MCF 10A (cell line): Measurements from ENCODE around the gene MAPKBP1. TPM values are rescaled to one million over a fixed set of nuclear protein-coding genes. Genes with fewer than 3 reads are reported as not detected.
"Not testable (repeated sequence)": the region's sequence is repeated elsewhere in the genome, so short reads cannot be mapped to it uniquely, and the experiment has no call there.

Experiments used
- BruUV-seq: library from RNA; stranded (reverse); fragments of 400-500 nt; replicated peaks from 2 replicates; lab custom pipeline; 2021; lab: Mats Ljungman, UMichigan
- CTCF ChIA-PET: fragments of 300-600 bp; sonication (Branson Sonifier 250); formaldehyde crosslinking; extraction: SDS; loops from one replicate; lab custom pipeline; 2021; ENCODE audit warnings: antibody characterized with exemption, inconsistent platforms; lab: Yijun Ruan, JAX
- POLR2A ChIA-PET: fragments of 300-600, 350-650 bp; sonication (Branson Sonifier 250); formaldehyde crosslinking; extraction: SDS; loops from one replicate; lab custom pipeline; 2020; ENCODE audit warnings: antibody characterized with exemption, inconsistent platforms; lab: Yijun Ruan, JAX
- DNase-seq: peaks from one replicate; pipeline ENCODE4 v3.0.0-alpha.2; 2018; ENCODE audit not compliant: unreplicated experiment
- H3K27ac Mint-ChIP-seq: one replicate; pipeline ENCODE4 v1.8.0; 2022; ENCODE audit warnings: mild to moderate bottlenecking, low read depth, mixed read lengths; ENCODE audit not compliant: unreplicated experiment
- H3K27me3 Mint-ChIP-seq: one replicate; pipeline ENCODE4 v1.8.0; 2022; ENCODE audit warnings: mixed read lengths; ENCODE audit not compliant: insufficient read depth, unreplicated experiment
- H3K36me3 Mint-ChIP-seq: one replicate; pipeline ENCODE4 v1.8.0; 2022; ENCODE audit warnings: mild to moderate bottlenecking, moderate library complexity, mixed read lengths; ENCODE audit not compliant: insufficient read depth, unreplicated experiment
- H3K4me1 Mint-ChIP-seq: one replicate; pipeline ENCODE4 v1.8.0; 2022; ENCODE audit warnings: mixed read lengths; ENCODE audit not compliant: insufficient read depth, unreplicated experiment
- H3K4me3 Mint-ChIP-seq: one replicate; pipeline ENCODE4 v1.8.0; 2022; ENCODE audit warnings: mild to moderate bottlenecking, moderate library complexity, mixed read lengths; ENCODE audit not compliant: unreplicated experiment
- H3K9me3 Mint-ChIP-seq: one replicate; pipeline ENCODE4 v1.8.0; 2022; ENCODE audit warnings: mixed read lengths; ENCODE audit not compliant: unreplicated experiment
- intact Hi-C: fragments of 100-400 bp; cut with micrococcal nuclease; formaldehyde crosslinking; loops from 2 replicates; pipeline ENCODE4 v1.14.1; 2022
- total RNA-seq: library from RNA; stranded (reverse); gene quantifications from 2 replicates; pipeline ENCODE4 v1.2.3, GENCODE V29; 2022
- TF ChIP-seq, protein P1 (sequence below): fragments of 200-600 bp; IDR thresholded peaks from one replicate; pipeline ENCODE4 v1.8.0; 2022; ENCODE audit warnings: antibody characterized with exemption, mild to moderate bottlenecking; ENCODE audit not compliant: unreplicated experiment

MAPKBP1 gene
- total RNA-seq, 1 experiment from 2014 or later, result 35.0 TPM

DNA sequence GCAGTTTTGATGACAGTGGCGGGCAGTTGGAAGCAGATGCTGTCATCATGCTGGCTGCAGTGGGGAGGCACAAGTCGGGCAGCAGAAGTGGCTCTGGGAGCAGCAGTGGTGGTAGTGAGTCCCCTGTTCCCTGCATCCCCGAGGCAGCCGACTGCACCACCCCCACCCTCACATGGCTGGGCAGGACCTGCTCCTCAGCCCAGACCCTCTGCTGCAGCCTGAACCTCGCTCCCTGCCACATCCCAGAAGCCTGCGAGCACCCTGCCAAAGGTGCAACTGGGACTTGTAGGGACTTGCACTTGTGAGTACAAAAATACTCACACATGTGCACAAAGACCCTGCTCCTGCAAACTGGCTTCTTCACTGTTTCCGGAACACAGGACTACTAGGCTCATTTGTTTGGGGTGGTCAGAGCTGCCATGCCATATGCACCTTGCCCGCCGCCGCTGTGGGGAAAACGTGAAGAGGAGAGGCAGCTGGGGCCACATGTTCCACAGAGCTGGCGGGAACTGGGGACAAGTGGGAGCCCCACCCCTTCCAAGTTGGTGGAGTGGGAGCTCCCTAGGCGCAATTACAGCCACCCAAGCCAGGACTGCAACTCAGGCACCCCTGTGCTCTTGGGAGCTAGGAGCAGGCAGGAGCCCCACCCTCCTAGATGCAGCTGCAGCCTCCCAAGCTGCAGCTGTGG lies 55.8 kb downstream of the MAPKBP1 start:
- Mint-ChIP-seq H3K4me3 (no peak overlapping the region), H3K27me3 (no peaks in the 10 kb centered on the region), H3K36me3 (peaks cover 27% of the 10 kb centered on the region), H3K27ac (no peak overlapping the region), H3K9me3 (no peaks in the 10 kb centered on the region), H3K4me1 (peaks cover 13% of the 10 kb centered on the region)
- intact Hi-C loops, result loop anchor here (5.0 kb wide), 2 partner anchors 72 to 142 kb away; partner anchors contain the start of gene EHD4
- ChIA-PET POLR2A (no interaction called here), CTCF (interaction anchor here (0.7 to 1.5 kb wide), 3 partner anchors 19 to 57 kb away, joined by 3 to 6 read pairs (median 3); partner anchors contain the start of gene MAPKBP1)
- DNase-seq, result no peak
- TF ChIP-seq, protein P1, sequence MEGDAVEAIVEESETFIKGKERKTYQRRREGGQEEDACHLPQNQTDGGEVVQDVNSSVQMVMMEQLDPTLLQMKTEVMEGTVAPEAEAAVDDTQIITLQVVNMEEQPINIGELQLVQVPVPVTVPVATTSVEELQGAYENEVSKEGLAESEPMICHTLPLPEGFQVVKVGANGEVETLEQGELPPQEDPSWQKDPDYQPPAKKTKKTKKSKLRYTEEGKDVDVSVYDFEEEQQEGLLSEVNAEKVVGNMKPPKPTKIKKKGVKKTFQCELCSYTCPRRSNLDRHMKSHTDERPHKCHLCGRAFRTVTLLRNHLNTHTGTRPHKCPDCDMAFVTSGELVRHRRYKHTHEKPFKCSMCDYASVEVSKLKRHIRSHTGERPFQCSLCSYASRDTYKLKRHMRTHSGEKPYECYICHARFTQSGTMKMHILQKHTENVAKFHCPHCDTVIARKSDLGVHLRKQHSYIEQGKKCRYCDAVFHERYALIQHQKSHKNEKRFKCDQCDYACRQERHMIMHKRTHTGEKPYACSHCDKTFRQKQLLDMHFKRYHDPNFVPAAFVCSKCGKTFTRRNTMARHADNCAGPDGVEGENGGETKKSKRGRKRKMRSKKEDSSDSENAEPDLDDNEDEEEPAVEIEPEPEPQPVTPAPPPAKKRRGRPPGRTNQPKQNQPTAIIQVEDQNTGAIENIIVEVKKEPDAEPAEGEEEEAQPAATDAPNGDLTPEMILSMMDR, result no peak
- no TSS peak for BruUV-seq

DNA sequence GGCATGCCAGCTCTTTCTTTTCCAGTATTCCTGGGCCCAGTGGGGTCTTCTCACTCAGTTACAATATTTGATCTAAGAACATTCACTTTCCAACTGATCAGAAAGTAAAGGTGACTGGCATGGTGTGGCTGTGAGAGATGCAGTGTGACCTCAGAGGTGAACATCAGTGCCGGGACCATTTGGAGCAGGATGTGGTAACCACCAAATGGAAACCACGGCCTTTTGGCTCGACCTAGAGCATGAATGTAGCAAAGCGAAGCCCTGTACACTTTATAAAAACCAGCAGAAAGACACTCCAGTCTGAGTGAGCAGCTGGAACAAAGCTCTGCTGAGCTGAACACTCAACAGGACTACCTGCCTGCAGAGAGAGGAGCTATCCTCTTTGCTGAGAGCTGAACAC lies 57.0 kb downstream of the MAPKBP1 start:
- BruUV-seq, intact Hi-C loops, H3K4me3 Mint-ChIP-seq, DNase-seq, H3K27me3 Mint-ChIP-seq, H3K9me3 Mint-ChIP-seq, H3K27ac Mint-ChIP-seq: not testable (repeated sequence)
- ChIA-PET POLR2A (interaction anchor here (0.7 to 1.3 kb wide), 5 partner anchors 20 to 287 kb away, joined by 3 to 4 read pairs (median 3); partner anchors contain the start of gene RPAP1), CTCF (interaction anchor here (0.8 to 1.5 kb wide), 3 partner anchors 19 to 73 kb away, joined by 4 to 6 read pairs (median 4); no protein-coding TSS in a partner anchor)
- H3K36me3 Mint-ChIP-seq, result peaks cover 20% of the 10 kb centered on the region
- H3K4me1 Mint-ChIP-seq, result peaks cover 13% of the 10 kb centered on the region

GRCh38 chr15:41832208-41832607 lies 57.9 kb downstream of the MAPKBP1 start:
- Mint-ChIP-seq H3K9me3 (no peaks in the 10 kb centered on the region), H3K4me3 (no peak overlapping the region), H3K27ac (no peak overlapping the region), H3K27me3 (no peaks in the 10 kb centered on the region), H3K36me3 (peaks cover 17% of the 10 kb centered on the region), H3K4me1 (peaks cover 13% of the 10 kb centered on the region)
- BruUV-seq, result no TSS peak
- CTCF ChIA-PET, result interaction anchor here (1.2 to 3.9 kb wide), 3 partner anchors 20 to 59 kb away, joined by 4 to 11 read pairs (median 4); partner anchors contain the start of gene MAPKBP1
- TF ChIP-seq, protein P1, result no peak
- DNase-seq, result no peak
- intact Hi-C loops, result no loop called here
- POLR2A ChIA-PET, result interaction anchor here (1.0 to 1.3 kb wide), 3 partner anchors 19 to 73 kb away, joined by 3 to 4 read pairs (median 3); no protein-coding TSS in a partner anchor

GRCh38 chr15:41832875-41833274 lies 58.6 kb downstream of the MAPKBP1 start:
- no peaks in the 10 kb centered on the region for H3K9me3 Mint-ChIP-seq

More at GRCh38 chr15:41832875-41833274, 58.6 kb downstream of the MAPKBP1 start:
- Mint-ChIP-seq H3K4me3 (no peak overlapping the region), H3K4me1 (peaks cover 13% of the 10 kb centered on the region), H3K27me3 (no peaks in the 10 kb centered on the region), H3K27ac (no peak overlapping the region), H3K36me3 (peaks cover 12% of the 10 kb centered on the region)
- DNase-seq, result peak; percentile 66
- TF ChIP-seq, protein P1, result no peak
- intact Hi-C loops, result no loop called here
- BruUV-seq, result no TSS peak
- ChIA-PET POLR2A (no interaction called here), CTCF (interaction anchor here (0.6 to 3.9 kb wide), 4 partner anchors 20 to 72 kb away, joined by 3 to 11 read pairs (median 4); partner anchors contain the start of gene MAPKBP1)
